NK-92 (cell line): ENCODE results near the gene WNK3.

Experiments
- DNase-seq: peaks from one replicate; lab custom pipeline; 2025; ENCODE audit not compliant: unreplicated experiment; lab: John Stamatoyannopoulos, UW

Gene WNK3

GRCh38 chrX:54246866-54247265, 111.0 kb downstream of the WNK3 start:
- DNase-seq = no peak

- no peak for DNase-seq
Measured at GRCh38 chrX:54238588-54238987, 119.3 kb downstream of the WNK3 start.

DNA sequence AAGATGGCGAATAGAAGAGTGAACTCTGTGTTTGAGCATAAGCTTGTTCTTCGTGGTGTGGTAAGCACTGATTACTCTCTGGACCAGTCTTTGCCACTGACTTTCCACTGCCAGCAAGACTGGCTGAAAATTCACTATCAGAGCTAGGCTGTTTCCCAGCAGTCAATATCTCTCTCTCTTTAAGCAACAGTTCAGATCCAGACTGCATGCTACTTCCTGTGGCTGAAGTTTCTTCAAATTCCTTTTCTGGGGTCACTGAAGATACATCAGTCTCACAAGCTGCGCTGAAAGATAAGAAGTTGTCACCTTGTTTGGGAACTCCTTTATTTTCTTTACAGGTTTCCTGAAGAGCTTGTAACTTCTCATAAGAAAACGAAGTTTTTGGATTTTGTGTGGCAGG, 120.8 kb downstream of the WNK3 start:
- DNase-seq = no peak

GRCh38 chrX:54230435-54231148, 127.3 kb downstream of the WNK3 start:
- DNase-seq = no peak

DNA sequence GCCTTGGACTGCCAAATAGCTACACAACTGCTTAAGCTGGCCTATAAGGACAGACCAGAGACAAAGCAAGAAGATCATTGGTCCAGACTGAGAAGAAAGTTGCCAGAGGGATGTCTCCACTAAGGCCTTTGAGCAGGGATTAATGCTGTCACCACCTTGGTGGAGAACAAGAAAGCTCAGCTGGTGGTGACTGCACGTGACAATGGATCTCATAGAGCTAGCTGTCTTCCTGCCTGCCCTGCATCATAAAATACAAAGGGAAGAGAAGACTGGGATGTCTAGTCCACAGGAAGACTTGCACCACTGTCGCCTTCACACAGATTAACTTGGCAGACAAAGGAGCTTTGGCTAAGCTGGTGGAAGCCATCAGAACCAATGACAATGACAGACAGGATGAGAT, 134.3 kb downstream of the WNK3 start:
- no peak for DNase-seq

- no peak for DNase-seq
Measured at GRCh38 chrX:54213603-54214002, 144.2 kb downstream of the WNK3 start.

DNA sequence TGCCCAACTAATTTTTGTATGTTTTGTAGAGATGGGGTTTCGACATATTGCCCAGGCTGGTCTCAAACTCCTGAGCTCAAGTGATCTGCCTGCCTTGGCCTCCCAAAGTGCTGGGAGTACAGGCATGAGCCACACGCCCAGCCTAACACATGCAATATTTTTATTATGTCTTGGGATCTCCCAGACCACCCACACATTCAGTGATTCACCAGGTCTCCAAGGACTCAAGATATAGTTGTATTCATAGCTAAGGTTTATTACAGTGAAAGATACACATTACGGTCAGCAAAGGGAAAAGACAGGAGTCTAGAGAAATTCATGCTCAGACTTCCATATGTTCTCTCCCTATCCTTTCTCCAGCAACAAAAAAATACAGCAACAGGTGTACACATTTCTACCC, 149.3 kb downstream of the WNK3 start:
- no peak for DNase-seq

- no peak for DNase-seq
Measured at GRCh38 chrX:54198262-54198661, 159.6 kb downstream of the WNK3 start.

GRCh38 chrX:54194982-54195588, 162.8 kb downstream of the WNK3 start:
- no peak for DNase-seq

GRCh38 chrX:54193085-54193821, 164.6 kb downstream of the WNK3 start:
- no peak for DNase-seq

- no peak for DNase-seq
Measured at GRCh38 chrX:54184474-54184873, 173.4 kb downstream of the WNK3 start.

DNA sequence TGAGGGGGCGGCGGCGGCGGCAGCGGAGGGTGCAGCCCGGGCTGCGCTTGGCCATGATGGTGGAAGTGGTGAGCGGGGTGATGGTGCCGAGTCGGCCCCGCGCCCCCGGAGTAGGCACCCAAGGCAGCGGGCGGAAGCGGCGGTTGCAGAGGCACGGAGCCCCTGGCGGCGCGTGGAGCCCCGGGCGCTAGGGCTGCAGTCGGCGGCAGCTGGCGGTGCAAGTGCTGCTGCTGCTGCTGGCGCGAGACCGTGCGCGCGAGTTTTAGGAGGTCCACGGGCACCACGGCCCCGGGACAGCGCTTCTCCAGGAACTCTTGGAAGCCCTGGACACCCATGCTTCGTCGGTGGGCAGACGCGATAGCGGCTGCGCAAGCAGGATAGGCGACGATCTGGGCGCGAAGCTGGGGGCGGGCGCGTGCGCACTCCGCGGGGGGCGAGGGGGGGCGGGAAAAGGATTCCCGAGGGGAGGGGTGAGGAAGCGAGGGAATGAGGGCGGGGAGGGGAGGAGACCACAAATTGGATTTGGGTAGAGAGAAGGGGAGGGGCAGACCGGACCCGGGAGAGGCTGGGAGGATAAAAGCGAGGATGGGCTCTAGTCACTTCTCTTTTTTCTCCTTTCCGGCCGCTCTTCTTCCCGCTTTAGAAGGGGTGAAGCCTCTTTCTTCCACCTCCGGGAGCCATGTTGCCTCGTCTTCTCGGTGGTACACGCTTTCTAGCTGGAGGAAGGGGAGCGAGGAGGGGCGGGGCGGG, 174.8 kb downstream of the WNK3 start, which contains the start of gene FAM120C:
Gene FAM120C, minus strand, starts transcription at position 391 of the 750 bp plus-strand sequence. Its CDS starts 56 bp downstream, at position 335.
- DNase-seq = no peak

GRCh38 chrX:54182194-54182863, 175.5 kb downstream of the WNK3 start:
- no peak for DNase-seq

DNA sequence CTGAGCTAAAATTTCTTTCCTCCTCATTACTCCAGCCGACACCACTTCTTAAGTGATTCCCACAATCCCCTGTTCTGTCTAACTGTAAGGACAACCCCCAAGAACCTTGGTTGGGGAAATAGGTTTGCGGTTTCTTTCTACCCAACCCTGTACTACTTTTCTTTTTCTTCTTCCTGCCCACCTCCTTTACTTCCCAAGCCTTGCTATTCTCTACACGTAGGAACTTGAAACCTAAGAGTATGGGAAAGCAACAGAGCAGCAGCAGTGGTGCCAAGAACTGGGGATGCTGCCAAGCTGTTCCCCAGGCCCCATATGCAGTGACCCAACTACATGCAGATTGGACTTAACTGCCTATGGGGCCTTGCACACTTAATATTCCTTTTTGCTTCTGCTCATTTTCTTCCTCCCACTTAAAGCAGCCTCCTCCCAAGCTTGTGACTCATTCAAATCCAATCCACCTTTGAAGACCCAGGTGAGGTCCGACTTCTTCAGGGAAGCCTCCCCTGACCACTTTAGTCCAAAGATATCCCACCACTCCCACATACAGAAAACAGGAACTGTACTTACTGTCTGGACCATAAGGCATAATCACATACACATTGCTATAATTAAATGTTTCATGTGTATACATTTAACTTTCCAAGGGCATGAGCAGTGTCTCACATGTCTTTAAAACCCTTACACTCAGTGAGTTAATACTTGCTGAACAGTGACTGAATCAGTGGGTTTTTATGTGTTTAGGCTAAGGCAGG, 176.5 kb downstream of the WNK3 start:
- DNase-seq = no peak

DNA sequence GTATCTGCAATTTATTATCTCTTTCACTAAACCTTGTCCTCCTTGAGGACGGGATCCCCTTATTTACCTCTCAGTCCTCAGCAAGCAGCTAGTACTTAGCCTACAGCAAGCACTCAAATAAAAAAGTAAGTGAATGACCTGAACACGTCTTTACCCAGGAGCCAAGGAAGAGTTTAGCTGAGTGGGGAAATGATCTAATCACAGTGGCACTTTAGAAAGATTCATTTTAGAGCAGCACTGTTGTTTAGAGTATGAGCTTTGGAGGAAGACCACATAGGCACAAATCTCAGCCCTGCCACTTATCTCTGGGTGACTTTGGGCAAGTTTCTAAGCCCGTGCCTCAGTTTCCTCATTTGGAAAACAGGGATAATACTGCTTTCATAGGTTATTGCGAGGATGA, 177.4 kb downstream of the WNK3 start:
- DNase-seq = no peak

GRCh38 chrX:54178100-54178940, 179.5 kb downstream of the WNK3 start:
- DNase-seq = no peak

DNA sequence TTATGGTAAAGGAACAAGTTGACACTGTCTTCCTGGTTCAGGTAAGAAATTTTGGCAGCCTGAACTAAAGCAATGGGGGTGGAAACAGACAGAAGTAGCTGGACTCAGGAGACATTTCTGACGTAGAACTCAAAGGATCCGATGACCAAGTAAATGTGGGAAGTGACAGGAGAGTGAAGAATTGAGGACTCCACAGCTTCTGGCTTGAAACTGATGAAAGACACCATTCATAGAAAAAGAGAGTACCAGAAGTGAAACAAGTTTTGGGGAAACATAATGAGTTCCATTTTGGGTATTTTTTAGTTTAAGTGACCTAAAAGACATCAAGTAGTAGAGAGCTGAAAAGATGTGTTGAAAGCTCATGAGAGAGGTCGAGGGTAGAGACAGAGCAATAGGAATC, 180.5 kb downstream of the WNK3 start:
- no peak for DNase-seq

DNA sequence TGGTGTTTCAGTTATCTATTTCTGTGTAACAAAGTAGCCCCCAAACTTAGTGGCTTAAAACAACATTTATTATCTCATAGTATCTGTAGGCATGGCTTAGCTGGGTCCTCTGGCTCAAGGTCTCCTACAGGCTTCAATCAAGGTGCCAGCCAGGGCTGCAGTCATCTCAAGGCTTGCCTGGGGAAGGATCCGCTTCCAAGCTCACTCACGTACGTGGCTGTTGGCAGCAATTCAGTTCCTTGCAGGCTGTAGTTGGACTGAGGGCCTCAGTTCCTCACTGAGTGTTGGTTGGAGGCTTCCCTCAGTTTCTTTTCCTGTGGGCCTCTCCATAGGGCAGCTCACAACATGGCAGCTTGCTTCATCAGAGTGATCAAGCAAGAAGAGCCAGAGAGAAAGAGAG, 184.1 kb downstream of the WNK3 start:
- no peak for DNase-seq

GRCh38 chrX:54172455-54172854, 185.4 kb downstream of the WNK3 start:
- DNase-seq = no peak
